C4-2B (cell line): ENCODE results near the gene RPS26.

Source experiments
- CTCF ChIP-seq: fragments of 450-650 bp; conservative IDR thresholded peaks from 2 replicates; pipeline ENCODE4 v1.5.1; 2017; ENCODE audit warnings: mild to moderate bottlenecking
- ZFX ChIP-seq: fragments of 450-650 bp; IDR thresholded peaks from 2 replicates; pipeline ENCODE4 v1.6.1; 2017

GRCh38 chr12:55993230-55993853, 48.4 kb upstream of the RPS26 start:
- TF ChIP-seq ZFX, result no peak
- TF ChIP-seq CTCF, result no peak
